KOPT-K1 (cell line): ENCODE data around the gene SLF2.
A peak's percentile ranks its signal among the peaks of the same experiment; 100 is the strongest.

ENCODE experiments used
- H3K27ac ChIP-seq: fragments of 200-600 bp; sonication (generic); 2 replicates; pipeline ENCODE4 v1.5.1; 2016; ENCODE audit warnings: antibody characterized with exemption, mild to moderate bottlenecking, low read depth, low read length; ENCODE audit not compliant: poor library complexity, severe bottlenecking
- H3K36me3 ChIP-seq: fragments of 200-600 bp; sonication (generic); 2 replicates; pipeline ENCODE4 v1.5.1; 2017; ENCODE audit warnings: antibody characterized with exemption, mild to moderate bottlenecking, low read length, moderate library complexity; ENCODE audit not compliant: insufficient read depth
- H3K9me3 ChIP-seq: fragments of 200-600 bp; sonication (generic); 2 replicates; pipeline ENCODE4 v1.5.1; 2017; ENCODE audit warnings: antibody characterized with exemption, low read length, mild to moderate bottlenecking; ENCODE audit not compliant: insufficient read depth, poor library complexity, severe bottlenecking

The SLF2 gene

GRCh38 chr10:100912605-100913469, at the start of gene SLF2:
SLF2 (plus strand) TSS chr10:100912963; CDS start chr10:100913111, 148 bp downstream.
- no peaks in the 10 kb centered on the region for H3K9me3 ChIP-seq
- peaks cover 39% of the 10 kb centered on the region for H3K36me3 ChIP-seq
- H3K27ac ChIP-seq, result peak within 1 kb of the TSS; percentile 96

- H3K9me3 ChIP-seq, result no peaks in the 10 kb centered on the region
- H3K36me3 ChIP-seq, result no peaks in the 10 kb centered on the region
- H3K27ac ChIP-seq, result no peak overlapping the region
Measured at GRCh38 chr10:100863433-100863832, 49.3 kb upstream of the SLF2 start.

- Histone ChIP-seq H3K27ac (no peak overlapping the region), H3K36me3 (no peaks in the 10 kb centered on the region), H3K9me3 (no peaks in the 10 kb centered on the region)
Measured at GRCh38 chr10:100864036-100864885, 48.5 kb upstream of the SLF2 start.

GRCh38 chr10:100864978-100865377, 47.8 kb upstream of the SLF2 start:
- no peaks in the 10 kb centered on the region for H3K36me3 ChIP-seq
- H3K9me3 ChIP-seq, result no peaks in the 10 kb centered on the region
- no peak overlapping the region for H3K27ac ChIP-seq

- Histone ChIP-seq H3K36me3 (no peaks in the 10 kb centered on the region), H3K27ac (no peak overlapping the region), H3K9me3 (no peaks in the 10 kb centered on the region)
Measured at GRCh38 chr10:100866010-100866409, 46.8 kb upstream of the SLF2 start.

GRCh38 chr10:100866575-100867098, 46.1 kb upstream of the SLF2 start:
- Histone ChIP-seq H3K9me3 (no peaks in the 10 kb centered on the region), H3K27ac (no peak overlapping the region), H3K36me3 (no peaks in the 10 kb centered on the region)

- Histone ChIP-seq H3K9me3 (no peaks in the 10 kb centered on the region), H3K36me3 (no peaks in the 10 kb centered on the region)
Measured at GRCh38 chr10:100867261-100867963, 45.4 kb upstream of the SLF2 start.

GRCh38 chr10:100868382-100868781, 44.4 kb upstream of the SLF2 start:
- no peaks in the 10 kb centered on the region for H3K36me3 ChIP-seq
- H3K9me3 ChIP-seq, result no peaks in the 10 kb centered on the region
- H3K27ac ChIP-seq, result no peak overlapping the region

More at GRCh38 chr10:100867261-100867963, 45.4 kb upstream of the SLF2 start:
- no peak overlapping the region for H3K27ac ChIP-seq

- H3K36me3 ChIP-seq, result no peaks in the 10 kb centered on the region
- H3K9me3 ChIP-seq, result no peaks in the 10 kb centered on the region
- H3K27ac ChIP-seq, result no peak overlapping the region
Measured at GRCh38 chr10:100869399-100869798, 43.4 kb upstream of the SLF2 start.

GRCh38 chr10:100872034-100872791, 40.5 kb upstream of the SLF2 start:
- Histone ChIP-seq H3K27ac (no peak overlapping the region), H3K36me3 (no peaks in the 10 kb centered on the region), H3K9me3 (no peaks in the 10 kb centered on the region)

- no peaks in the 10 kb centered on the region for H3K36me3 ChIP-seq
- H3K9me3 ChIP-seq, result no peaks in the 10 kb centered on the region
Measured at GRCh38 chr10:100873146-100873826, 39.5 kb upstream of the SLF2 start.

GRCh38 chr10:100873827-100874326, 38.9 kb upstream of the SLF2 start:
- Histone ChIP-seq H3K27ac (no peak overlapping the region), H3K9me3 (no peaks in the 10 kb centered on the region), H3K36me3 (no peaks in the 10 kb centered on the region)

More at GRCh38 chr10:100873146-100873826, 39.5 kb upstream of the SLF2 start:
- no peak overlapping the region for H3K27ac ChIP-seq

GRCh38 chr10:100874702-100875483, 37.9 kb upstream of the SLF2 start:
- Histone ChIP-seq H3K9me3 (no peaks in the 10 kb centered on the region), H3K36me3 (no peaks in the 10 kb centered on the region), H3K27ac (no peak overlapping the region)
